HEK293 (cell line): ENCODE measurements around the gene MSI2.

Source experiments
- OSR2 ChIP-seq: fragments of 450-650 bp; formaldehyde crosslinking; IDR thresholded peaks from 2 replicates; pipeline ENCODE4 v1.5.1; 2016; ENCODE audit warnings: missing biosample characterization, missing genetic modification characterization
- PATZ1 ChIP-seq: fragments of 450-650 bp; formaldehyde crosslinking; IDR thresholded peaks from 2 replicates; pipeline ENCODE4 v1.5.1; 2016; ENCODE audit warnings: missing biosample characterization, missing genetic modification characterization
- SCRT1 ChIP-seq: fragments of 450-650 bp; formaldehyde crosslinking; IDR thresholded peaks from 2 replicates; pipeline ENCODE4 v1.5.1; 2016; ENCODE audit warnings: missing biosample characterization, missing genetic modification characterization, borderline replicate concordance
- SCRT2 ChIP-seq: fragments of 450-650 bp; formaldehyde crosslinking; IDR thresholded peaks from 2 replicates; pipeline ENCODE4 v1.5.1; 2016; ENCODE audit warnings: missing biosample characterization, missing genetic modification characterization
- YY1 ChIP-seq: fragments of 450-650 bp; formaldehyde crosslinking; IDR thresholded peaks from 2 replicates; pipeline ENCODE4 v1.5.1; 2018; ENCODE audit warnings: missing biosample characterization, missing genetic modification characterization
- ZBTB48 ChIP-seq: fragments of 450-650 bp; formaldehyde crosslinking; IDR thresholded peaks from 2 replicates; pipeline ENCODE4 v1.5.1; 2016; ENCODE audit warnings: missing biosample characterization, missing genetic modification characterization
- ZFP3 ChIP-seq: fragments of 450-650 bp; formaldehyde crosslinking; IDR thresholded peaks from 2 replicates; pipeline ENCODE4 v1.5.1; 2016; ENCODE audit warnings: low read depth, missing biosample characterization, missing genetic modification characterization
- ZIC2 ChIP-seq: fragments of 450-650 bp; formaldehyde crosslinking; IDR thresholded peaks from 2 replicates; pipeline ENCODE4 v1.5.1; 2016; ENCODE audit warnings: missing biosample characterization, missing genetic modification characterization
- ZNF335 ChIP-seq: fragments of 450-650 bp; formaldehyde crosslinking; conservative IDR thresholded peaks from 2 replicates; pipeline ENCODE4 v1.5.1; 2016; ENCODE audit warnings: missing biosample characterization, missing genetic modification characterization
- ZNF341 ChIP-seq: fragments of 450-650 bp; formaldehyde crosslinking; IDR thresholded peaks from 2 replicates; pipeline ENCODE4; 2016; ENCODE audit warnings: low read depth, missing biosample characterization, missing genetic modification characterization
- ZNF350 ChIP-seq: fragments of 450-650 bp; formaldehyde crosslinking; IDR thresholded peaks from 2 replicates; pipeline ENCODE4 v1.5.0; 2017; ENCODE audit warnings: missing biosample characterization, mild to moderate bottlenecking, missing genetic modification characterization
- ZNF449 ChIP-seq: fragments of 450-650 bp; formaldehyde crosslinking; IDR thresholded peaks from 2 replicates; pipeline ENCODE4 v1.5.1; 2017; ENCODE audit warnings: missing biosample characterization, mild to moderate bottlenecking, missing genetic modification characterization, moderate library complexity
- ZNF488 ChIP-seq: fragments of 450-650 bp; formaldehyde crosslinking; IDR thresholded peaks from 2 replicates; pipeline ENCODE4 v1.5.1; 2016; ENCODE audit warnings: missing biosample characterization, missing genetic modification characterization
- ZNF513 ChIP-seq: fragments of 450-650 bp; IDR thresholded peaks from 2 replicates; pipeline ENCODE4 v1.5.1; 2018; ENCODE audit warnings: missing biosample characterization, missing genetic modification characterization
- ZNF514 ChIP-seq: fragments of 450-650 bp; formaldehyde crosslinking; IDR thresholded peaks from 2 replicates; pipeline ENCODE4 v1.5.1; 2016; ENCODE audit warnings: missing biosample characterization, missing genetic modification characterization
- ZNF549 ChIP-seq: fragments of 450-650 bp; IDR thresholded peaks from 2 replicates; pipeline ENCODE4 v1.5.1; 2018; ENCODE audit warnings: missing biosample characterization, missing genetic modification characterization, mild to moderate bottlenecking, inconsistent platforms, moderate library complexity
- ZNF596 ChIP-seq: fragments of 450-650 bp; IDR thresholded peaks from 2 replicates; pipeline ENCODE4 v1.5.0; 2018; ENCODE audit warnings: missing biosample characterization, mild to moderate bottlenecking, missing genetic modification characterization, moderate library complexity
- ZNF623 ChIP-seq: fragments of 450-650 bp; formaldehyde crosslinking; IDR thresholded peaks from 2 replicates; pipeline ENCODE4 v1.5.1; 2016; ENCODE audit warnings: missing biosample characterization, missing genetic modification characterization
- ZNF654 ChIP-seq: fragments of 450-650 bp; formaldehyde crosslinking; IDR thresholded peaks from 2 replicates; pipeline ENCODE4 v1.5.1; 2016; ENCODE audit warnings: low read depth, missing biosample characterization, missing genetic modification characterization
- ZNF660 ChIP-seq: fragments of 450-650 bp; IDR thresholded peaks from 2 replicates; pipeline ENCODE4 v1.5.1; 2018; ENCODE audit warnings: missing biosample characterization, mild to moderate bottlenecking, missing genetic modification characterization
- ZNF664 ChIP-seq: fragments of 450-650 bp; formaldehyde crosslinking; IDR thresholded peaks from 2 replicates; pipeline ENCODE4 v1.5.1; 2016; ENCODE audit warnings: missing biosample characterization, missing genetic modification characterization
- ZNF747 ChIP-seq: fragments of 450-650 bp; formaldehyde crosslinking; IDR thresholded peaks from 2 replicates; pipeline ENCODE4 v1.5.1; 2016; ENCODE audit warnings: missing biosample characterization, missing genetic modification characterization
- ZNF785 ChIP-seq: fragments of 450-650 bp; formaldehyde crosslinking; IDR thresholded peaks from 2 replicates; pipeline ENCODE4 v1.5.1; 2016; ENCODE audit warnings: missing biosample characterization, missing genetic modification characterization
- ZNF792 ChIP-seq: fragments of 450-650 bp; formaldehyde crosslinking; IDR thresholded peaks from 2 replicates; pipeline ENCODE4 v1.5.1; 2016; ENCODE audit warnings: missing biosample characterization, missing genetic modification characterization
- ZNF837 ChIP-seq: fragments of 450-650 bp; formaldehyde crosslinking; IDR thresholded peaks from 2 replicates; pipeline ENCODE4 v1.5.1; 2016; ENCODE audit warnings: missing biosample characterization, missing genetic modification characterization
- ZSCAN16 ChIP-seq: fragments of 450-650 bp; formaldehyde crosslinking; IDR thresholded peaks from 2 replicates; pipeline ENCODE4 v1.5.1; 2016; ENCODE audit warnings: missing biosample characterization, missing genetic modification characterization
- ZSCAN4 ChIP-seq: fragments of 450-650 bp; formaldehyde crosslinking; IDR thresholded peaks from 2 replicates; pipeline ENCODE4 v1.5.1; 2017; ENCODE audit warnings: missing biosample characterization, missing genetic modification characterization

Gene MSI2

GRCh38 chr17:57570724-57571344, 314.5 kb downstream of the MSI2 start (continued):
- TF ChIP-seq ZSCAN4 (tag by site-specific recombination): no peak
- TF ChIP-seq ZNF785: no peak
- TF ChIP-seq ZFP3 (tag by site-specific recombination): no peak
- TF ChIP-seq ZBTB48: no peak
- TF ChIP-seq SCRT1 (tag by site-specific recombination): peak; percentile 82
- TF ChIP-seq ZNF660 (tag by site-specific recombination): no peak
- no peak for TF ChIP-seq ZNF335 (tag by site-specific recombination)
- TF ChIP-seq ZNF596 (tag by site-specific recombination): no peak
- TF ChIP-seq ZNF341 (tag by site-specific recombination): peak; percentile 78
- no peak for TF ChIP-seq ZNF792 (tag by site-specific recombination)
- TF ChIP-seq ZNF513 (tag by site-specific recombination): no peak
- no peak for TF ChIP-seq ZNF837 (tag by site-specific recombination)
- no peak for TF ChIP-seq ZNF488 (tag by site-specific recombination)
- TF ChIP-seq ZSCAN16 (tag by site-specific recombination): no peak
- no peak for TF ChIP-seq YY1 (tag by site-specific recombination)
- 0 out of 2 replicates have a peak, but pooled peaks have one; percentile 22 for TF ChIP-seq OSR2 (tag by site-specific recombination)
- no peak for TF ChIP-seq PATZ1 (tag by site-specific recombination)
- peak; percentile 97 for TF ChIP-seq SCRT2 (tag by site-specific recombination)
- peak; percentile 79 for TF ChIP-seq ZIC2 (tag by site-specific recombination)
- no peak for TF ChIP-seq ZNF654 (tag by site-specific recombination)
- no peak for TF ChIP-seq ZNF664 (tag by site-specific recombination)
- TF ChIP-seq ZNF747 (tag by site-specific recombination): no peak
- TF ChIP-seq ZNF350: no peak
- no peak for TF ChIP-seq ZNF449
- no peak for TF ChIP-seq ZNF549 (tag by site-specific recombination)
- TF ChIP-seq ZNF514: no peak
- no peak for TF ChIP-seq ZNF623
